SK-N-SH treated with all-trans-retinoic acid at 6 μM for 48 hours (cell line): ENCODE results near the gene CPOX.
A peak's percentile ranks its signal among the peaks of the same experiment; 100 is the strongest.
"Not testable (repeated sequence)": the region's sequence is repeated elsewhere in the genome, so short reads cannot be mapped to it uniquely, and the experiment has no call there.

Source experiments
- ATAC-seq: fragments of 200-7000 bp; cut with Tn5 transposase; 3 replicates; pipeline ENCODE4 v1.9.1; 2020; ENCODE audit warnings: mild to moderate bottlenecking, moderate library complexity
- ARNTL ChIP-seq: fragments of 450-650 bp; formaldehyde crosslinking; IDR thresholded peaks from 2 replicates; pipeline ENCODE4 v1.5.0; 2020; ENCODE audit warnings: low read depth, mild to moderate bottlenecking, moderate library complexity, borderline replicate concordance
- BACH2 ChIP-seq: fragments of 250-450 bp; sonication (Bioruptor Pico); IDR thresholded peaks from 2 replicates; pipeline ENCODE4 v1.9.0; 2021; ENCODE audit warnings: mild to moderate bottlenecking, borderline replicate concordance
- CSDC2 ChIP-seq: fragments of 250-450 bp; sonication (Bioruptor Pico); IDR thresholded peaks from 2 replicates; pipeline ENCODE4 v1.5.0; 2020; ENCODE audit warnings: mild to moderate bottlenecking, moderate library complexity
- CSRNP3 ChIP-seq: fragments of 250-450 bp; sonication (Bioruptor Pico); IDR thresholded peaks from 2 replicates; pipeline ENCODE4 v1.5.1; 2021; ENCODE audit warnings: mild to moderate bottlenecking, moderate library complexity
- ESRRG ChIP-seq: fragments of 250-450 bp; sonication (Bioruptor Pico); IDR thresholded peaks from 2 replicates; pipeline ENCODE4 v1.6.1; 2021; ENCODE audit warnings: mild to moderate bottlenecking
- GLIS3 ChIP-seq: fragments of 250-450 bp; sonication (Bioruptor Pico); IDR thresholded peaks from 2 replicates; pipeline ENCODE4 v1.5.0; 2020; ENCODE audit warnings: mild to moderate bottlenecking, moderate library complexity
- ISL1 ChIP-seq: fragments of 250-450 bp; sonication (Bioruptor Pico); IDR thresholded peaks from 2 replicates; pipeline ENCODE4 v2.1.2; 2022; ENCODE audit warnings: mild to moderate bottlenecking, moderate library complexity
- OSR1 ChIP-seq: fragments of 250-450 bp; sonication (Bioruptor Pico); IDR thresholded peaks from 2 replicates; pipeline ENCODE4 v1.8.0; 2022; ENCODE audit warnings: moderate library complexity, mild to moderate bottlenecking, inconsistent platforms
- PPARA ChIP-seq: fragments of 250-450 bp; sonication (Bioruptor Pico); IDR thresholded peaks from 2 replicates; pipeline ENCODE4 v1.5.0; 2020; ENCODE audit warnings: mild to moderate bottlenecking, borderline replicate concordance
- RARB ChIP-seq: fragments of 250-450 bp; sonication (Bioruptor Pico); IDR thresholded peaks from 2 replicates; pipeline ENCODE4 v1.8.0; 2021; ENCODE audit warnings: mild to moderate bottlenecking, moderate library complexity
- SNAI2 ChIP-seq: fragments of 250-450 bp; sonication (Bioruptor Pico); IDR thresholded peaks from 2 replicates; pipeline ENCODE4 v1.5.0; 2020; ENCODE audit warnings: mild to moderate bottlenecking, moderate library complexity
- TCF4 ChIP-seq: fragments of 250-450 bp; sonication (Bioruptor Pico); IDR thresholded peaks from 2 replicates; pipeline ENCODE4 v1.8.0; 2021; ENCODE audit warnings: mild to moderate bottlenecking, moderate library complexity, borderline replicate concordance
- ZC3H10 ChIP-seq: fragments of 250-450 bp; sonication (Bioruptor Pico); IDR thresholded peaks from 2 replicates; pipeline ENCODE4 v1.5.1; 2021; ENCODE audit warnings: mild to moderate bottlenecking, moderate library complexity
- ZFP3 ChIP-seq: fragments of 250-450 bp; sonication (Bioruptor Pico); IDR thresholded peaks from 2 replicates; pipeline ENCODE4 v1.5.0; 2020; ENCODE audit warnings: mild to moderate bottlenecking, moderate library complexity
- ZFP30 ChIP-seq: fragments of 450-650 bp; formaldehyde crosslinking; IDR thresholded peaks from 2 replicates; pipeline ENCODE4 v1.5.0; 2022; ENCODE audit warnings: mild to moderate bottlenecking, moderate library complexity
- ZNF565 ChIP-seq: fragments of 450-650 bp; formaldehyde crosslinking; conservative IDR thresholded peaks from 2 replicates; pipeline ENCODE4 v1.5.0; 2020; ENCODE audit warnings: low read depth, mild to moderate bottlenecking, moderate library complexity
- ZNF70 ChIP-seq: fragments of 450-650 bp; formaldehyde crosslinking; IDR thresholded peaks from 2 replicates; pipeline ENCODE4 v1.5.0; 2020; ENCODE audit warnings: mild to moderate bottlenecking, moderate library complexity
- ZNF8 ChIP-seq: fragments of 450-650 bp; formaldehyde crosslinking; IDR thresholded peaks from 2 replicates; pipeline ENCODE4 v1.5.0; 2020; ENCODE audit warnings: mild to moderate bottlenecking, moderate library complexity
- TF ChIP-seq, protein P1 (sequence below): fragments of 250-450 bp; sonication (Bioruptor Pico); IDR thresholded peaks from 2 replicates; pipeline ENCODE4 v1.5.0; 2020; ENCODE audit warnings: mild to moderate bottlenecking, moderate library complexity
- TF ChIP-seq, protein P2 (sequence below): fragments of 250-450 bp; sonication (Bioruptor Pico); IDR thresholded peaks from 2 replicates; pipeline ENCODE4 v1.8.0; 2020; ENCODE audit warnings: mild to moderate bottlenecking, moderate library complexity, borderline replicate concordance

Gene CPOX

GRCh38 chr3:98593046-98593936 lies at the start of gene CPOX:
CPOX (minus strand) TSS chr3:98593611; CDS start chr3:98593504, 107 bp downstream.
- no peak for TF ChIP-seq ZNF8 (CRISPR knock-in tag)
- TF ChIP-seq, protein P1, sequence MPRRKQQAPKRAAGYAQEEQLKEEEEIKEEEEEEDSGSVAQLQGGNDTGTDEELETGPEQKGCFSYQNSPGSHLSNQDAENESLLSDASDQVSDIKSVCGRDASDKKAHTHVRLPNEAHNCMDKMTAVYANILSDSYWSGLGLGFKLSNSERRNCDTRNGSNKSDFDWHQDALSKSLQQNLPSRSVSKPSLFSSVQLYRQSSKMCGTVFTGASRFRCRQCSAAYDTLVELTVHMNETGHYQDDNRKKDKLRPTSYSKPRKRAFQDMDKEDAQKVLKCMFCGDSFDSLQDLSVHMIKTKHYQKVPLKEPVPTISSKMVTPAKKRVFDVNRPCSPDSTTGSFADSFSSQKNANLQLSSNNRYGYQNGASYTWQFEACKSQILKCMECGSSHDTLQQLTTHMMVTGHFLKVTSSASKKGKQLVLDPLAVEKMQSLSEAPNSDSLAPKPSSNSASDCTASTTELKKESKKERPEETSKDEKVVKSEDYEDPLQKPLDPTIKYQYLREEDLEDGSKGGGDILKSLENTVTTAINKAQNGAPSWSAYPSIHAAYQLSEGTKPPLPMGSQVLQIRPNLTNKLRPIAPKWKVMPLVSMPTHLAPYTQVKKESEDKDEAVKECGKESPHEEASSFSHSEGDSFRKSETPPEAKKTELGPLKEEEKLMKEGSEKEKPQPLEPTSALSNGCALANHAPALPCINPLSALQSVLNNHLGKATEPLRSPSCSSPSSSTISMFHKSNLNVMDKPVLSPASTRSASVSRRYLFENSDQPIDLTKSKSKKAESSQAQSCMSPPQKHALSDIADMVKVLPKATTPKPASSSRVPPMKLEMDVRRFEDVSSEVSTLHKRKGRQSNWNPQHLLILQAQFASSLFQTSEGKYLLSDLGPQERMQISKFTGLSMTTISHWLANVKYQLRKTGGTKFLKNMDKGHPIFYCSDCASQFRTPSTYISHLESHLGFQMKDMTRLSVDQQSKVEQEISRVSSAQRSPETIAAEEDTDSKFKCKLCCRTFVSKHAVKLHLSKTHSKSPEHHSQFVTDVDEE (CRISPR knock-in tag): peak; percentile 15; the same call in 1 of the 2 replicates
- peak; percentile 99 for ATAC-seq

- ATAC-seq: not testable (repeated sequence)
Measured at GRCh38 chr3:98642769-98643168, 49.4 kb upstream of the CPOX start.

DNA sequence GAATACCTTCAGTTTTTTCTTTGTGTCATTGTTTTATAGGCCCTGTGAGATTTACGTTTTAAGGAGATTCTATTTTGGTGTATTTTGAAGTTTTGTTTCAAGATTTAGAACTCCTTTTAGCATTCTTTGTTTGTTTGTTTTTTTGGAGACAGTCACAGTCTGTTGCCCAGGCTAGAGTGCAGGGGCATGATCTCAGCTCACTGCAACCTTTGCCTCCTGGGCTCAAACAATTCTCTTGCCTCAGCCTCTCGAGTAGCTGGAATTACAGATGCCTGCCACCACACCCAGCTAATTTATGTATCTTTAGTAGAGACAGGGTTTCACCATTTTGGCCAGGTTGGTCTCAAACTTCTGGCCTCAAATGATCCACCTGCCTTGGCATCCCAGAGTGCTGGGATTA lies 48.3 kb upstream of the CPOX start:
- ATAC-seq: not testable (repeated sequence)

DNA sequence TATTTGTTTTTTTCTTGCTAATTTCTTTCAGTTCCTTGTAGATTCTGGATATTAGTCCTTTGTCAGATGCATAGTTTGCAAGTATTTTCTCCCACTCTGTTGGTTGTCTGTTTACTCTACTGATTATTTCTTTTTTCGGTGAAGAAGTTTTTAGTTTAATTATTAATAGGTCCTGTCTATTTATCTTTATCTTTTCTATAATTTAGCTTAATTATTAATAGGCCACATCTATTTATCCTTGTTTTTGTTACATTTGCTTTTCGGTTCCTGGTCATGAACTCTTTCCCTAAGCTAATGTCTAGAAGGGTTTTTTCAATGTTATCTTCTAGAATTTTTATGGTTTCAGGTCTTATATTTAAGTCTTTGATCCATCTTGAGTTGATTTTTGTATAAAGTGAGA lies 45.1 kb upstream of the CPOX start:
- ATAC-seq: not testable (repeated sequence)

DNA sequence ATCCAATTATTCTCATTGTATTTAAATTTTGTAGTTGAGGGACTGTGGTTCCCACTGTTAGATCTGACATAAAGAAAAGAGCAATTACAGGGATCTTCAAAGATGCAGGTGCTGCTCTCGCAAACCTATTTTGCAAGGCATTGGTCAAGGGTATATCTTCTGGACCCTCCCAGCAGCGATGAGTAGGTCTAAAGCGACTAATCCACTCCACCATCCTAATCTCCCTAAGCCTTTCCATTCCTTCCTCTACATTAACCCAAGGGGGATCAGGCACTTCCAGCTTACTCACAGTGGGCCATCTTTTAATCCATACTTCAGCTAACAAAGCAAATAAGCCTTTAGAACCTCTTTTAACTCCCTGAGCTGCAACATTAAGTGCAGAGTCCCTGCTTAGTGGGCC lies 37.0 kb upstream of the CPOX start:
- ATAC-seq: no peak
- TF ChIP-seq BACH2 (CRISPR knock-in tag): no peak
- no peak for TF ChIP-seq CSRNP3 (CRISPR knock-in tag)
- no peak for TF ChIP-seq ZNF565
- TF ChIP-seq ZNF70: no peak
- no peak for TF ChIP-seq ZFP3 (CRISPR knock-in tag)
- no peak for TF ChIP-seq CSDC2
- TF ChIP-seq GLIS3: no peak
- TF ChIP-seq, protein P2, sequence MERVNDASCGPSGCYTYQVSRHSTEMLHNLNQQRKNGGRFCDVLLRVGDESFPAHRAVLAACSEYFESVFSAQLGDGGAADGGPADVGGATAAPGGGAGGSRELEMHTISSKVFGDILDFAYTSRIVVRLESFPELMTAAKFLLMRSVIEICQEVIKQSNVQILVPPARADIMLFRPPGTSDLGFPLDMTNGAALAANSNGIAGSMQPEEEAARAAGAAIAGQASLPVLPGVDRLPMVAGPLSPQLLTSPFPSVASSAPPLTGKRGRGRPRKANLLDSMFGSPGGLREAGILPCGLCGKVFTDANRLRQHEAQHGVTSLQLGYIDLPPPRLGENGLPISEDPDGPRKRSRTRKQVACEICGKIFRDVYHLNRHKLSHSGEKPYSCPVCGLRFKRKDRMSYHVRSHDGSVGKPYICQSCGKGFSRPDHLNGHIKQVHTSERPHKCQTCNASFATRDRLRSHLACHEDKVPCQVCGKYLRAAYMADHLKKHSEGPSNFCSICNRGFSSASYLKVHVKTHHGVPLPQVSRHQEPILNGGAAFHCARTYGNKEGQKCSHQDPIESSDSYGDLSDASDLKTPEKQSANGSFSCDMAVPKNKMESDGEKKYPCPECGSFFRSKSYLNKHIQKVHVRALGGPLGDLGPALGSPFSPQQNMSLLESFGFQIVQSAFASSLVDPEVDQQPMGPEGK (CRISPR knock-in tag): no peak
- TF ChIP-seq ESRRG (CRISPR knock-in tag): no peak
- no peak for TF ChIP-seq PPARA (CRISPR knock-in tag)
- no peak for TF ChIP-seq ZC3H10 (CRISPR knock-in tag)
- TF ChIP-seq ISL1 (CRISPR knock-in tag): no peak
- TF ChIP-seq RARB: no peak
- no peak for TF ChIP-seq OSR1
- no peak for TF ChIP-seq ARNTL (CRISPR knock-in tag)
- TF ChIP-seq, protein P1 (CRISPR knock-in tag): no peak
- TF ChIP-seq TCF4 (CRISPR knock-in tag): no peak
- TF ChIP-seq ZFP30 (CRISPR knock-in tag): no peak
- no peak for TF ChIP-seq SNAI2 (CRISPR knock-in tag)
- TF ChIP-seq ZNF8 (CRISPR knock-in tag): no peak
- TF ChIP-seq, all 23 proteins: peak for 0
